Measurements from ENCODE around the gene DDX3X. TPM values are rescaled to one million over a fixed set of nuclear protein-coding genes. Genes with fewer than 3 reads are reported as not detected.

The DDX3X gene
- total and polyA plus RNA-seq, 2 experiments from 2014 or later, result 68.1 to 239 TPM

- TF ChIP-seq REST (IDR thresholded peaks at IDR 0.05; ENCODE audit: unreplicated experiment) (no peak), STAT1 (IDR thresholded peaks at IDR 0.05; ENCODE audit: unreplicated experiment) (no peak), ZNF114 (CRISPR knock-in tag; IDR thresholded peaks at IDR 0.05) (no peak), EZH2 (IDR thresholded peaks at IDR 0.05; ENCODE audit: low read depth, unreplicated experiment) (no peak), JUNB (IDR thresholded peaks at IDR 0.05; ENCODE audit: unreplicated experiment) (no peak), ETS1 (IDR thresholded peaks at IDR 0.05) (no peak), EZH2phosphoT487 (IDR thresholded peaks at IDR 0.05; ENCODE audit: unreplicated experiment) (no peak), CREB1 (CRISPR knock-in tag; IDR thresholded peaks at IDR 0.05; ENCODE audit: low read depth) (no peak)
These were observed 20.5 kb upstream of the DDX3X start (continued) for GRCh38 chrX:41313419-41313818.

GRCh38 chrX:41314204-41314603 is 19.8 kb upstream of the DDX3X start:
- Mint-ChIP-seq H3K27ac (no peak overlapping the region), H3K27me3 (ENCODE audit: insufficient read depth, low read depth, poor library complexity) (peaks cover 2% of the 10 kb centered on the region), H3K4me3 (no peak overlapping the region), H3K36me3 (ENCODE audit: low read depth) (no peaks in the 10 kb centered on the region), H3K4me1 (no peaks in the 10 kb centered on the region), H3K9me3 (no peaks in the 10 kb centered on the region)
- Histone ChIP-seq H3K27ac (ENCODE audit: low read depth) (no peak overlapping the region), H3K4me3 (no peak overlapping the region), H3K79me2 (replicated peaks; ENCODE audit: insufficient read depth) (no peaks in the 10 kb centered on the region), H2AFZ (no peak overlapping the region), H3F3A (replicated peaks; ENCODE audit: low read depth) (no peaks in the 10 kb centered on the region), H3K9me2 (ENCODE audit: insufficient read depth) (no peaks in the 10 kb centered on the region), H3K36me3 (ENCODE audit: insufficient read depth) (no peaks in the 10 kb centered on the region), H4K20me1 (replicated peaks; ENCODE audit: insufficient read depth) (no peaks in the 10 kb centered on the region), H3K4me1 (ENCODE audit: insufficient read depth) (no peaks in the 10 kb centered on the region), H3K27me3 (ENCODE audit: insufficient read depth) (no peaks in the 10 kb centered on the region), H3K4me2 (no peak overlapping the region)
- no peak for ATAC-seq
- TF ChIP-seq POLR2AphosphoS5 (IDR thresholded peaks at IDR 0.05; ENCODE audit: low read depth) (no peak), EZH2 (IDR thresholded peaks at IDR 0.05; ENCODE audit: low read depth, unreplicated experiment) (no peak), ETS1 (IDR thresholded peaks at IDR 0.05) (no peak), CTCF (conservative IDR thresholded peaks at IDR 0.05; ENCODE audit: low read depth in 2 of 2) (no peak), NANOG (IDR thresholded peaks at IDR 0.05; ENCODE audit: borderline replicate concordance) (no peak), JUNB (IDR thresholded peaks at IDR 0.05; ENCODE audit: unreplicated experiment) (no peak), ZNF114 (CRISPR knock-in tag; IDR thresholded peaks at IDR 0.05) (no peak), ZNF462 (CRISPR knock-in tag; IDR thresholded peaks at IDR 0.05) (no peak)
- DNase-seq (ENCODE audit: low spot score), result no peak

Measured in GM23338 (cell line).